CD4-positive, alpha-beta T cell treated with Interleukin-17A for 1 hour (primary cell): ENCODE data around the gene DNAH17.

Experiments used
- DNase-seq: peaks from one replicate; pipeline ENCODE4 v3.0.0-alpha.2; 2020

DNAH17 gene

GRCh38 chr17:78446833-78447232 is 130.4 kb downstream of the DNAH17 start:
- DNase-seq: no peak

GRCh38 chr17:78444392-78444791 is 132.8 kb downstream of the DNAH17 start:
- no peak for DNase-seq

- DNase-seq: peak; percentile 10
Measured at GRCh38 chr17:78442648-78443218, 134.5 kb downstream of the DNAH17 start.

- no peak for DNase-seq
Measured at GRCh38 chr17:78441271-78441971, 135.8 kb downstream of the DNAH17 start.

- DNase-seq: no peak
Measured at GRCh38 chr17:78438694-78439325, 138.4 kb downstream of the DNAH17 start.

GRCh38 chr17:78438271-78438691 is 138.9 kb downstream of the DNAH17 start:
- DNase-seq: no peak

GRCh38 chr17:78437508-78438169 is 139.6 kb downstream of the DNAH17 start:
- no peak for DNase-seq

- DNase-seq: no peak
Measured at GRCh38 chr17:78435330-78436005, 141.7 kb downstream of the DNAH17 start.

- no peak for DNase-seq
Measured at GRCh38 chr17:78434455-78435329, 142.5 kb downstream of the DNAH17 start.

GRCh38 chr17:78433780-78434335 is 143.3 kb downstream of the DNAH17 start:
- no peak for DNase-seq

GRCh38 chr17:78433013-78433727 is 144.0 kb downstream of the DNAH17 start:
- DNase-seq: no peak

GRCh38 chr17:78432226-78433012 is 144.8 kb downstream of the DNAH17 start:
- DNase-seq: no peak

- DNase-seq: no peak
Measured at GRCh38 chr17:78431692-78431958, 145.6 kb downstream of the DNAH17 start.

GRCh38 chr17:78430892-78431691 is 146.1 kb downstream of the DNAH17 start:
- no peak for DNase-seq

- no peak for DNase-seq
Measured at GRCh38 chr17:78429618-78429995, 147.6 kb downstream of the DNAH17 start.

- no peak for DNase-seq
Measured at GRCh38 chr17:78428836-78429617, 148.2 kb downstream of the DNAH17 start.

GRCh38 chr17:78428025-78428575 is 149.1 kb downstream of the DNAH17 start:
- no peak for DNase-seq

- DNase-seq: no peak
Measured at GRCh38 chr17:78427140-78427539, 150.1 kb downstream of the DNAH17 start.
